T-helper 17 cell (primary cell): ENCODE measurements around the gene TEKT4. TPM values are rescaled to one million over a fixed set of nuclear protein-coding genes. Genes with fewer than 3 reads are reported as not detected.
"Not testable (repeated sequence)": the region's sequence is repeated elsewhere in the genome, so short reads cannot be mapped to it uniquely, and the experiment has no call there.

Source experiments
- ATAC-seq: fragments of 150-1000 bp; cut with Tn5 transposase; 2 replicates; pipeline ENCODE4 v1.10.0; 2021; ENCODE audit warnings: mild to moderate bottlenecking, moderate library complexity
- DNase-seq, 3 donors: peaks; one replicate each; pipeline versions ENCODE4 v3.0.0 to v3.0.0-alpha.2; 2020 to 2021
- H3K9me3 ChIP-seq: one replicate; pipeline ENCODE4 v1.7.0; 2013; ENCODE audit warnings: low read length, mild to moderate bottlenecking; ENCODE audit not compliant: control insufficient read depth, poor library complexity, severe bottlenecking
- H3K27ac Mint-ChIP-seq: one replicate; pipeline ENCODE4 v1.8.0; 2022; ENCODE audit warnings: mild to moderate bottlenecking, moderate library complexity, mixed read lengths
- H3K27me3 Mint-ChIP-seq: one replicate; pipeline ENCODE4 v1.8.0; 2022; ENCODE audit warnings: mixed read lengths
- H3K36me3 Mint-ChIP-seq: one replicate; pipeline ENCODE4 v1.8.0; 2022; ENCODE audit warnings: low read depth, mixed read lengths
- H3K4me1 Mint-ChIP-seq: one replicate; pipeline ENCODE4 v1.8.0; 2022; ENCODE audit warnings: mild to moderate bottlenecking, mixed read lengths
- H3K4me3 Mint-ChIP-seq: one replicate; pipeline ENCODE4 v1.8.0; 2022; ENCODE audit warnings: mild to moderate bottlenecking, moderate library complexity, mixed read lengths
- total RNA-seq, 4 donors: library from RNA in 2 of 4; stranded (reverse) in 2 of 4; gene quantifications; one replicate each; pipeline ENCODE4 v1.2.3 and lab custom pipeline; 2022 to 2026

Gene TEKT4
- total RNA-seq, 2 donors from 2014 or later = not detected

GRCh38 chr2:94872676-94873361 lies 1.6 kb downstream of the TEKT4 start:
- no peaks in the 10 kb centered on the region for H3K9me3 ChIP-seq
- H3K4me3 Mint-ChIP-seq = no peak overlapping the region
- H3K4me1 Mint-ChIP-seq = no peaks in the 10 kb centered on the region
- peaks cover 31% of the 10 kb centered on the region for H3K27me3 Mint-ChIP-seq
- ATAC-seq = no peak
- DNase-seq = no peak
- H3K36me3 Mint-ChIP-seq = no peaks in the 10 kb centered on the region
- H3K27ac Mint-ChIP-seq = no peak overlapping the region

GRCh38 chr2:94873362-94874276 lies 2.4 kb downstream of the TEKT4 start:
- Mint-ChIP-seq H3K36me3 (no peaks in the 10 kb centered on the region), H3K4me1 (no peaks in the 10 kb centered on the region), H3K27me3 (peaks cover 31% of the 10 kb centered on the region), H3K4me3 (peak overlapping the region; percentile 63), H3K27ac (no peak overlapping the region)
- H3K9me3 ChIP-seq = no peaks in the 10 kb centered on the region
- no peak for ATAC-seq
- no peak for DNase-seq

DNA sequence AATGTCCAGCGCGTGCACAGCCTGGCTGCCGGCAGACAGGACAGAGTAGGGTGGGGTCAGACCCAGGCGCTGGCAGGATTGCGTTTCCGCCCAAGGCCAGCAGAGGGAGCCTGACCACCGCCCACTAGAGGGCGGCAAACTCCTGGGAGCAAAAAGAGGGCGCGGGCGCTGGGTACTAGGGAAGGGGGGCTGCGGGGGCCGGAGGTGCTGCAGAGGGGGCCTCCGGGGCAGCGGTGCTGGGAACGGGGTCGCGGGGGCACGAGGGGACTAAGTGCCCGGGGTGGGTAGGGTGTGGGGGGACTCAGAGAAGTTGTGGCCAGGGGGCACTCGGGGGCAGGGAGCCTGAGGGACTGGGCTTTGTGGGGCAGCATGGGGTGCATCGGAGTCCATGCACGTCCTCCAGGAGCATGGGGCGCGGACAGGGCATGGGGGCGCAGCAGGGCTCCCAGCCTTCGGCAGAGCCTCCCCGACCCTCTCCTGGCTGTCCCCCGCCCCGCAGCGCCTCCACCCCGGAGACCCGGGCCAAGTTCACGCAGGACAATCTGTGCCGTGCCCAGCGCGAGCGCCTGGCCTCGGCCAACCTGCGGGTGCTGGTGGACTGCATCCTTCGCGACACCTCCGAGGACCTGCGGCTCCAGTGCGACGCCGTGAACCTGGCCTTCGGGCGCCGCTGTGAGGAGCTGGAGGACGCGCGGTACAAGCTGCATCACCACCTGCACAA lies 3.2 kb downstream of the TEKT4 start:
- Mint-ChIP-seq H3K4me3 (peak overlapping the region; percentile 63), H3K27me3 (peaks cover 31% of the 10 kb centered on the region), H3K27ac (no peak overlapping the region), H3K4me1 (no peaks in the 10 kb centered on the region), H3K36me3 (no peaks in the 10 kb centered on the region)
- no peaks in the 10 kb centered on the region for H3K9me3 ChIP-seq
- DNase-seq (peak; percentile 33 to 57 (median 36)), ATAC-seq (peak; percentile 69)

GRCh38 chr2:94875064-94875819 lies 4.0 kb downstream of the TEKT4 start:
- no peaks in the 10 kb centered on the region for H3K4me1 Mint-ChIP-seq
- no peak overlapping the region for H3K27ac Mint-ChIP-seq
- H3K4me3 Mint-ChIP-seq = no peak overlapping the region
- H3K36me3 Mint-ChIP-seq = no peaks in the 10 kb centered on the region
- H3K9me3 ChIP-seq = no peaks in the 10 kb centered on the region
- DNase-seq (no peak), ATAC-seq (no peak)
- peaks cover 31% of the 10 kb centered on the region for H3K27me3 Mint-ChIP-seq

DNA sequence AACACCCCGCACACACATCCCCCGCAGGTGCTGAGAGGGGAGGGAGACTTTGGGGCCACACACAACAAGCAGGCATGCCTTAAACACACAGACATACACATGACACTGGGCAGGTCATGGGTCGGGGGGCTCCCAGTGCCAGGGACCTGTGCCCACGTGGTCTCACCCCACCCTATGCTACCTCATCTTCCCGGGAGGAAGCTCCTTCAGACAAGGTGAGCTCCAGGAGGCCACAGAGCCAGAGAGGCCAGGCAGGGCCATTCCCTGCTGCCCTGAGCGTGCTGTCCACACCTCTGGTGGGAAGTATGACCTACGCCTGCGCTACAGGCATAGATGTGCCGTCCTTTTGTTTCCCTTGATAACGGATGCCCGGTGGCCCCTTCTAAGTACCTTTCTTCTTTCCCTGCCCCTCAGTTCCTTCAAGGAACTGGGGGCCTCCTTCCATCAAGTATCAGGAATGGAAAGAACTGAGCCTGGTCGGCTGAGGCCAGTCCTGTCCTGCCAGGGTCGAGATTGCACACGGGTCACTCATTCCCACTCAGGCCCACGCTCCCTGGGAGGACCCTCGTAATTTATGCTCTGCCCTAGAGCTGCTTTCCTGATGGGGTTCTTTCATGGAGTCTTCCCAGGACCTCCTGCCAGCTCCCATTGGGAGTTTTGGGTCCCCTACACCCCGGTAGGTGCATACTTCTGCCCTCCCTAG lies 4.7 kb downstream of the TEKT4 start:
- Mint-ChIP-seq H3K4me1 (no peaks in the 10 kb centered on the region), H3K4me3 (no peak overlapping the region), H3K36me3 (no peaks in the 10 kb centered on the region), H3K27ac (no peak overlapping the region), H3K27me3 (peaks cover 27% of the 10 kb centered on the region)
- H3K9me3 ChIP-seq = no peaks in the 10 kb centered on the region
- DNase-seq = no peak
- no peak for ATAC-seq

- DNase-seq (no peak), ATAC-seq (no peak)
- Mint-ChIP-seq H3K36me3 (no peaks in the 10 kb centered on the region), H3K4me1 (no peaks in the 10 kb centered on the region), H3K27ac (no peak overlapping the region), H3K27me3 (peaks cover 26% of the 10 kb centered on the region), H3K4me3 (no peak overlapping the region)
- H3K9me3 ChIP-seq = no peaks in the 10 kb centered on the region
These were observed 5.3 kb downstream of the TEKT4 start for GRCh38 chr2:94876523-94876863.

- no peak overlapping the region for H3K4me3 Mint-ChIP-seq
- H3K4me1 Mint-ChIP-seq = no peaks in the 10 kb centered on the region
- H3K36me3 Mint-ChIP-seq = no peaks in the 10 kb centered on the region
- H3K9me3 ChIP-seq = no peaks in the 10 kb centered on the region
- no peak for DNase-seq
- ATAC-seq = no peak
- no peak overlapping the region for H3K27ac Mint-ChIP-seq
- H3K27me3 Mint-ChIP-seq = peaks cover 25% of the 10 kb centered on the region
These were observed 5.9 kb downstream of the TEKT4 start for GRCh38 chr2:94877129-94877528.

- not testable (repeated sequence) for ATAC-seq, H3K9me3 ChIP-seq, H3K36me3 Mint-ChIP-seq, H3K4me1 Mint-ChIP-seq, H3K27ac Mint-ChIP-seq, DNase-seq, H3K4me3 Mint-ChIP-seq
- H3K27me3 Mint-ChIP-seq = peaks cover 14% of the 10 kb centered on the region
These were observed 7.3 kb downstream of the TEKT4 start for GRCh38 chr2:94878575-94878974.

DNA sequence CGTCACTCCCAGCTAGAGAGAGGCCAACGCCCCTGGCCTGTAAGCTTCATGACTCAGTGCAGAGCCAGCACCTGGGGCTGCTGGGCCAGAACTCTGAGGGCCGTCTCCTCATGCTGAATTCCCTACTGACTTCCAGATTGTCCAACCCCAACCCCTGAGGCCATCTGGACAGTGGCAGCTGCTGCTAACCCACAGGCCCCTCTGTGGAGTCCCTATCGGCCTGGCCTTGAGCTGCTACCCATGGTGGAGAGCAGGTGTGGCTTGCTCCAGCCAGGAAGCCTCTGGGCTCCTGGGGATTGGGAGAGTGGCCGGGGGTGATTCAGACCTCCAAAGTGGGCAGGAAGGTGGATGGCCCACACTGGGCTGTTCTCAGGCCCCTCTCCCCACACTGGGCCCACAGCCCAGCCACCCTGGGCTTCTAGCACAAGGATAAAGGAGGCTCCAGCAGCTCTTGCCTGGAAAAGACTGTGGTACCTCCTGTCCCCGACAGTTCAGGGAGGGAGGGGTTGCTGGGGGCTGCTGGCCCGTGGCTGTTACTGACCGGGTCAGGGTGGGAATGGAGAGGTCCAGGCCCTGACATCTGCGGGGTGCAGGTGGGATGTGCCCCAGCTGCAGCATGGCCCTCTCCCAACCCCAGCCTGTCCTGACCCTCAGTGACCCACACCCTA lies 8.2 kb downstream of the TEKT4 start:
- H3K4me3 Mint-ChIP-seq = no peak overlapping the region
- no peak overlapping the region for H3K27ac Mint-ChIP-seq
- H3K36me3 Mint-ChIP-seq = no peaks in the 10 kb centered on the region
- no peaks in the 10 kb centered on the region for H3K9me3 ChIP-seq
- ATAC-seq = no peak
- H3K4me1 Mint-ChIP-seq = no peaks in the 10 kb centered on the region
- DNase-seq = no peak
- H3K27me3 Mint-ChIP-seq = peaks cover 14% of the 10 kb centered on the region

- Mint-ChIP-seq H3K27ac (no peak overlapping the region), H3K4me3 (no peak overlapping the region), H3K36me3 (no peaks in the 10 kb centered on the region)
These were observed 8.8 kb downstream of the TEKT4 start for GRCh38 chr2:94879982-94880377.

DNA sequence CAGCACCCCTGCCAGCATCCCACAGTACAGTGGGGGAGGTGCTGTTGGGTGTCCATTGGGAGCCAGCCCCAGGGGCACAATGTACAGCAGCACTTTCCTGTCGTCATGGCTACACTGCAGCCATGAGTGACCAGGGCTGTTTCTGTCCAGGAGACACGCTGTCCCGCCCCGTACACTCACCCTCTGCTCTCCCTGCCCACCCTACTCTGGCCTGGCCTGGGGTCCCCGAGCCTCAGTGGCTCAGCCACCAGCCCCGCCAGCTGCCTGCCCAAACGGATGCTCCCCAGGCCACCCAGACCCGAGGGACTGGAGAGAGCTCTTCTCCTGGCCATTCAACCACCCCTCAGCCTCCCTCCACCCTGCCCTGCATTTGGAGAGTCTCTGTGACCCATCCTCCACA lies 9.3 kb downstream of the TEKT4 start:
- no peak overlapping the region for H3K4me3 Mint-ChIP-seq
- DNase-seq (no peak), ATAC-seq (no peak)
- H3K4me1 Mint-ChIP-seq = no peaks in the 10 kb centered on the region
- no peaks in the 10 kb centered on the region for H3K9me3 ChIP-seq
- H3K27ac Mint-ChIP-seq = no peak overlapping the region
- H3K36me3 Mint-ChIP-seq = no peaks in the 10 kb centered on the region
- H3K27me3 Mint-ChIP-seq = peaks cover 14% of the 10 kb centered on the region

More at GRCh38 chr2:94879982-94880377, 8.8 kb downstream of the TEKT4 start:
- no peaks in the 10 kb centered on the region for H3K4me1 Mint-ChIP-seq
- H3K27me3 Mint-ChIP-seq = peaks cover 14% of the 10 kb centered on the region
- ATAC-seq = no peak
- no peaks in the 10 kb centered on the region for H3K9me3 ChIP-seq
- DNase-seq = no peak

GRCh38 chr2:94881070-94881469 lies 9.8 kb downstream of the TEKT4 start:
- no peaks in the 10 kb centered on the region for H3K9me3 ChIP-seq
- ATAC-seq (no peak), DNase-seq (no peak)
- Mint-ChIP-seq H3K27ac (no peak overlapping the region), H3K27me3 (peaks cover 10% of the 10 kb centered on the region), H3K4me3 (no peak overlapping the region), H3K36me3 (no peaks in the 10 kb centered on the region), H3K4me1 (no peaks in the 10 kb centered on the region)
